Osteocyte (in vitro differentiated cells): ENCODE results near the gene CD80. TPM values are rescaled to one million over a fixed set of nuclear protein-coding genes. Genes with fewer than 3 reads are reported as not detected.

Experiments
- DNase-seq: peaks from one replicate; pipeline ENCODE4 v3.0.0; 2021; ENCODE audit warnings: mixed read lengths; ENCODE audit not compliant: unreplicated experiment; ENCODE audit errors: extremely low spot score
- H3K27ac Mint-ChIP-seq: one replicate; pipeline ENCODE4 v1.8.0; 2021; ENCODE audit warnings: mild to moderate bottlenecking, mixed read lengths; ENCODE audit not compliant: unreplicated experiment
- H3K27me3 Mint-ChIP-seq: one replicate; pipeline ENCODE4 v1.8.0; 2021; ENCODE audit warnings: mixed read lengths; ENCODE audit not compliant: unreplicated experiment
- H3K36me3 Mint-ChIP-seq: one replicate; pipeline ENCODE4 v1.8.0; 2021; ENCODE audit warnings: mixed read lengths; ENCODE audit not compliant: unreplicated experiment
- H3K4me1 Mint-ChIP-seq: one replicate; pipeline ENCODE4 v1.8.0; 2021; ENCODE audit warnings: mixed read lengths; ENCODE audit not compliant: unreplicated experiment
- H3K4me3 Mint-ChIP-seq: one replicate; pipeline ENCODE4 v1.8.0; 2021; ENCODE audit warnings: mild to moderate bottlenecking, moderate library complexity, mixed read lengths; ENCODE audit not compliant: unreplicated experiment
- H3K9me3 Mint-ChIP-seq: one replicate; pipeline ENCODE4 v1.8.0; 2021; ENCODE audit warnings: mixed read lengths; ENCODE audit not compliant: unreplicated experiment
- CTCF ChIP-seq: fragments of 200-600 bp; sonication (generic); IDR thresholded peaks from 2 replicates; pipeline ENCODE4 v1.5.0; 2021; ENCODE audit warnings: antibody characterized with exemption, mild to moderate bottlenecking, moderate library complexity
- total RNA-seq: library from RNA; stranded (reverse); gene quantifications from 2 replicates; pipeline ENCODE4 v1.2.1, GENCODE V29; 2021

Gene CD80
- total RNA-seq, 1 donor from 2014 or later: not detected

- TF ChIP-seq CTCF: no peak
- H3K36me3 Mint-ChIP-seq: no peaks in the 10 kb centered on the region
- DNase-seq: no peak
- no peaks in the 10 kb centered on the region for H3K4me1 Mint-ChIP-seq
- H3K27ac Mint-ChIP-seq: no peak overlapping the region
- H3K27me3 Mint-ChIP-seq: peaks cover 2% of the 10 kb centered on the region
- H3K9me3 Mint-ChIP-seq: no peaks in the 10 kb centered on the region
- no peak overlapping the region for H3K4me3 Mint-ChIP-seq
These were observed 29.8 kb upstream of the CD80 start for GRCh38 chr3:119589102-119589773.

- H3K27ac Mint-ChIP-seq: no peak overlapping the region
- no peaks in the 10 kb centered on the region for H3K36me3 Mint-ChIP-seq
- no peaks in the 10 kb centered on the region for H3K4me1 Mint-ChIP-seq
- H3K9me3 Mint-ChIP-seq: no peaks in the 10 kb centered on the region
- TF ChIP-seq CTCF: no peak
- H3K4me3 Mint-ChIP-seq: no peak overlapping the region
- peaks cover 2% of the 10 kb centered on the region for H3K27me3 Mint-ChIP-seq
- DNase-seq: no peak
These were observed 28.7 kb upstream of the CD80 start for GRCh38 chr3:119588112-119588511.

GRCh38 chr3:119586733-119587172 is 27.3 kb upstream of the CD80 start:
- H3K36me3 Mint-ChIP-seq: no peaks in the 10 kb centered on the region
- no peak for DNase-seq

GRCh38 chr3:119585856-119586570 is 26.6 kb upstream of the CD80 start:
- H3K4me1 Mint-ChIP-seq: no peaks in the 10 kb centered on the region
- DNase-seq: no peak
- H3K27me3 Mint-ChIP-seq: peaks cover 2% of the 10 kb centered on the region
- no peak overlapping the region for H3K27ac Mint-ChIP-seq
- H3K4me3 Mint-ChIP-seq: no peak overlapping the region
- no peaks in the 10 kb centered on the region for H3K36me3 Mint-ChIP-seq
- no peaks in the 10 kb centered on the region for H3K9me3 Mint-ChIP-seq
- TF ChIP-seq CTCF: no peak

More at GRCh38 chr3:119586733-119587172, 27.3 kb upstream of the CD80 start:
- H3K9me3 Mint-ChIP-seq: no peaks in the 10 kb centered on the region
- H3K27ac Mint-ChIP-seq: no peak overlapping the region
- H3K4me3 Mint-ChIP-seq: no peak overlapping the region
- H3K4me1 Mint-ChIP-seq: no peaks in the 10 kb centered on the region
- H3K27me3 Mint-ChIP-seq: peaks cover 2% of the 10 kb centered on the region
- no peak for TF ChIP-seq CTCF

- H3K4me1 Mint-ChIP-seq: no peaks in the 10 kb centered on the region
These were observed 25.8 kb upstream of the CD80 start for GRCh38 chr3:119585208-119585607.

More at GRCh38 chr3:119585208-119585607, 25.8 kb upstream of the CD80 start:
- no peak overlapping the region for H3K27ac Mint-ChIP-seq
- DNase-seq: no peak
- H3K27me3 Mint-ChIP-seq: peaks cover 2% of the 10 kb centered on the region
- H3K9me3 Mint-ChIP-seq: no peaks in the 10 kb centered on the region
- no peak for TF ChIP-seq CTCF
- H3K4me3 Mint-ChIP-seq: no peak overlapping the region
- H3K36me3 Mint-ChIP-seq: no peaks in the 10 kb centered on the region
